Pancreas (tissue), 10 donors: ENCODE results near the gene HRH1. TPM values are rescaled to one million over a fixed set of nuclear protein-coding genes. Genes with fewer than 3 reads are reported as not detected.

Source experiments
- ATAC-seq, 4 donors: fragments of 200-7000 bp; cut with Tn5 transposase; one replicate each; pipeline versions ENCODE4 v1.8.0 to v1.9.1; 2020; ENCODE audit warnings: mild to moderate bottlenecking in 4 of 4, moderate library complexity in 4 of 4
- DNase-seq, 6 donors: peaks; one replicate each; pipeline ENCODE4 v3.0.0-alpha.2; 2020
- FAIRE-seq: peaks from 2 replicates; lab custom pipeline; 2012; peaks lifted over from hg19 to GRCh38; lab: Jason Lieb, UNC
- H3K27ac ChIP-seq, 4 donors: fragments of 200-600 bp; sonication (generic); 1 replicate in 3 of 4; 2 replicates in 1 of 4; pipeline versions ENCODE4 v1.5.0 to v1.8.0; 2020
- H3K27me3 ChIP-seq, 4 donors: fragments of 200-600 bp; one replicate each; pipeline ENCODE4 v1.8.0; 2021
- H3K36me3 ChIP-seq, 3 donors: fragments of 200-600 bp; sonication (generic) in 1 of 3; one replicate each; pipeline versions ENCODE4 v1.5.0 to v1.8.0; 2020 to 2021
- H3K4me1 ChIP-seq, 3 donors: fragments of 200-600 bp; one replicate each; pipeline ENCODE4 v1.8.0; 2021
- H3K4me3 ChIP-seq, 4 donors: fragments of 200-600 bp; sonication (generic) in 2 of 4; one replicate each; pipeline versions ENCODE4 v1.5.0 to v1.8.0; 2020 to 2021
- H3K9me3 ChIP-seq, 4 donors: fragments of 200-600 bp; one replicate each; pipeline ENCODE4 v1.8.0; 2021
- CTCF ChIP-seq, 4 donors: fragments of 200-600 bp; sonication (generic) in 3 of 4; IDR thresholded peaks; one replicate each; pipeline versions ENCODE4 v1.5.0 to v1.8.0; 2021; ENCODE audit warnings: antibody characterized with exemption in 4 of 4
- WGBS, 2 donors: extraction: QIAGEN DNeasy Blood & Tissue Kit; methylation state at CpG; one replicate each; pipeline ENCODE4 v1.1.7; 2013; 5-methylcytosine and 5-hydroxymethylcytosine counted together
- intact Hi-C, 3 donors: fragments of 100-400 bp; cut with DNase I; formaldehyde crosslinking; loops; one replicate each; pipeline versions ENCODE4 v1.11.1 to v1.14.2; 2022
- polyA plus RNA-seq, 2 donors: library from polyadenylated mRNA; stranded (reverse); fragments of 200-250 nt; gene quantifications; one replicate each; pipeline ENCODE4 v1.2.3, GENCODE V29; 2013
- total RNA-seq, 6 donors: library from RNA; stranded (reverse); fragmentation: NEBNext Ultra II Directional in 4 of 6; extraction: Animal tissue kit (Norgen Biotek cat#: 25700) in 4 of 6; gene quantifications; one replicate each; pipeline versions ENCODE4 v1.2.1 to v1.2.4, GENCODE V29; 2021 to 2023
- donor health status: healthy with polysubstance abuse.
- donor health status: DM: no; HTN: no; CAD: no; lungs with moderate emphysema.
- donor health status: DM: no; HTN: no; CAD: no.
- donor health status: control.
- donor health status: control.
- donor health status: Bipolar disorder and iron deficiency.
- donor health status: DM: yes; HTN: yes; CAD: no.
- donor health status: DM: no; HTN: no; CAD: no.
- donor health status: DM: no; HTN: no; CAD: no.
- donor health status: DM: yes; HTN: yes; CAD: no.

Gene HRH1
- total and polyA plus RNA-seq, 8 donors, result 0.16 to 1.3 (median 0.25) TPM

DNA sequence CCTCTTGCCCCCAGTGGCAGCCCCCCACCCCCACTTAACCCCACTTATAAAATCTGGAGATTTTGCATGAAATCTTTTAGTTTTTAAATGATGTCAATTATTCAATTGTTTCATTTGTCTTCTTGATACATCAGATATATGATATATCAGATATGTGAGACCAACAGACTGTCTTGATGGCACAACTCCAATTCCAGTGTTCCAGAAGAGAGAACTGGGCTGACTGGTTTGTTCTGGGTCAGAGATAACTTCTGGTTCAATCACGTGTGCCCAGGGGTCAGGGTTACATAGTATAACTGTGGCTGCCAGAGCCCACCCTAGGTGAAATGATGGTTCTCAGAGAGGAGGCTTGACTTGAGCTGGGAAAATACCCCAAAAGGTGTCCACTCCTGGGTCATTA lies 85.5 kb downstream of the HRH1 start:
- no peaks in the 10 kb centered on the region for H3K27me3 ChIP-seq
- no peak for TF ChIP-seq CTCF (IDR thresholded peaks at IDR 0.05)
- no peak overlapping the region for H3K4me3 ChIP-seq
- 12% methylated on average over 1 of the region's 1 CpG for WGBS, 2 donors
- FAIRE-seq (no peak), DNase-seq (no peak), ATAC-seq (no peak)
- intact Hi-C loops, result no loop called here
- H3K4me1 ChIP-seq, result no peaks in the 10 kb centered on the region
- no peak overlapping the region for H3K27ac ChIP-seq
- no peaks in the 10 kb centered on the region for H3K36me3 ChIP-seq
- no peaks in the 10 kb centered on the region for H3K9me3 ChIP-seq

- H3K36me3 ChIP-seq, result no peaks in the 10 kb centered on the region
- no peak for TF ChIP-seq CTCF (IDR thresholded peaks at IDR 0.05)
- H3K27me3 ChIP-seq, result no peaks in the 10 kb centered on the region
- H3K27ac ChIP-seq, result no peak overlapping the region
- no peaks in the 10 kb centered on the region for H3K4me1 ChIP-seq
- ATAC-seq, result no peak
- 88 to 100% methylated on average over 1 of the region's 1 CpG for WGBS, 2 donors
- intact Hi-C loops, result no loop called here
- DNase-seq, result no peak
- H3K4me3 ChIP-seq, result no peak overlapping the region
- no peaks in the 10 kb centered on the region for H3K9me3 ChIP-seq
- FAIRE-seq, result no peak
Observed at GRCh38 chr3:11240496-11240895, 86.2 kb downstream of the HRH1 start.

DNA sequence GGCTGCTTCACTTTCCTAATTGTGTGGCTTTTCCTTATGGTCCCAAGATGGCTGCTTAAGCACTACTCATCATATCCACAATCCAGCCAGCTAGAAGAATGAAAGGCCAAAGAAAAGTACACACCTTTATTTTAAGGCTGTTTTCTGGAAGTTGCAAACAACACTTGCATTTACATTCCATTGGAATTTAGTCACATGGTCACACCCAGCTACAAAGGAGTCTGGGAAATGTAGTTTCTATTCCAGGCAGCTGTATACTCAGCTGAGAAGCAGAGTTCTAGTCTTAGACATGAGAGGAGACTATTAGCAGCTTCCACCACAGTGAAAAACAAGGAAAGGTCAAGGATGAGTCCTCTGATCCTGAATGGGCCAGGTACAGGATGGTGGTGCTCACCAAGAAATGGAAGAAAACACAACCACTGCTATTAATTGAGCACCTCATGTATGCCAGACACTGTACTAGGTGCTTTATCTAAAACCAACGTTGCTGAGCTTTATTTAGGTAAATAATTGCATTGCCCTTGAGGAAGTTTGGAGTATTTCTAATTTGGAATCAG lies 89.9 kb downstream of the HRH1 start:
- no peaks in the 10 kb centered on the region for H3K4me1 ChIP-seq
- no peak for FAIRE-seq
- TF ChIP-seq CTCF (IDR thresholded peaks at IDR 0.05), result no peak
- H3K27ac ChIP-seq, result no peak overlapping the region
- H3K36me3 ChIP-seq, result no peaks in the 10 kb centered on the region
- no peak overlapping the region for H3K4me3 ChIP-seq
- no peaks in the 10 kb centered on the region for H3K9me3 ChIP-seq
- no peaks in the 10 kb centered on the region for H3K27me3 ChIP-seq
- intact Hi-C loops, result no loop called here
- WGBS, 2 donors, result 32 to 33% methylated on average over 1 of the region's 1 CpG
- no peak for DNase-seq
- no peak for ATAC-seq

DNA sequence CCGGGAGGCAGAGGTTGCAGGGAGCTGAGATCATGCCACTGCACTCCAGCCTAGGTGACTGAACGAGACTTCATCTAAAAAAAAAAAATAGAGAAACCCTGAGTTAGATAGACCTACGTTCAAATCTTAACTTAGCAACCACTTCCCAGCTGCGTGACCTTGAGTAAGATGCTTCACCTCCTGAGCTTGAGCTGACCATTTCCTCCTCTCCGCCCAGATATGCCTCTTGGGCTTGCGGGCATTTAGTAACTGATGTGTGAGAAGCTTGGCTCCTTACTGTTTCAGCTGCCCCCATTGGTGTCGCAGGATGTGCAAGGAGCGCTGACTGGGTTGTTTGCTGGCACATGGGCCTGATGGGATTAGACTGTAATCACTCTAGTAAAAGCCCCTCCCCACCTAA lies 91.0 kb downstream of the HRH1 start:
- ATAC-seq, result no peak
- no peak for FAIRE-seq
- DNase-seq, result no peak
- H3K36me3 ChIP-seq, result no peaks in the 10 kb centered on the region
- H3K4me3 ChIP-seq, result no peak overlapping the region
- WGBS, 2 donors, result 76 to 83% methylated on average over 8 of the region's 8 CpGs
- no peaks in the 10 kb centered on the region for H3K9me3 ChIP-seq
- intact Hi-C loops, result no loop called here
- no peak for TF ChIP-seq CTCF (IDR thresholded peaks at IDR 0.05)
- no peaks in the 10 kb centered on the region for H3K27me3 ChIP-seq
- H3K27ac ChIP-seq, result no peak overlapping the region
- no peaks in the 10 kb centered on the region for H3K4me1 ChIP-seq

DNA sequence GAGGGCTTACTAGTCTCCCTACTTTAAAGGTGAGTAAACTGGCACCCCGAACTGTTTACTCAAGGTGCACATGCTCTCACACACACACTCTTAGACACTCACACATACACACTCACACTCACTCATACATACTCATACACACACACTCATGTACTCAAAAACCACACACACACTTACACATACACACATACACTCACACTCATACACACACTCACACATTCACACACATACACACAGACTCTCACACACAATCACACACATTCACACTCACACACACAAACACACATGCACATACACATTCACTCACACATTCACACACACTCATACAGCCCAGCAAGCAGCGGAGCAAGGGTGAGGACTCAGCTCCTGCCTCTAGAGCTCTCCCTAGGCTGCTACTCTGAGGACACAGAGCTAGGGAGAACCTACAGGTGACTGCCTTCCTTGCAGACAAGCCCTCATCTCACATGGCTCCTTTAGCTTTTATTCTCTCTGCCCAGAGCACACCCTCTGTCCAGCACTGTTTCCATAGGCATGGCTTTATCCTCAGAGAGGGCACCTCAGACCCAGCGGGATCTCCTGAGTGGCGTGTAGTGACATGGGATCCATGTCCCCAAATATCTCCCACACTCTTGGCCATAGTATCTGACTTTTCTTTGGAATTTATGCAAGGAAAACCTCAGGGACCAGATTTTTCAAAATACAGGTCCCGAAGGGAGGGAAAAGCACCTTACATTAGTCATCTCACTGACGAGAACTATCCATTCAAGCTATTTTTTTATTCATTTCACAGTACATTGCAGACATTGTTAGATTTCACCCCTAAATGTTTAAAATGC lies 91.8 kb downstream of the HRH1 start:
- DNase-seq, result no peak
- H3K36me3 ChIP-seq, result no peaks in the 10 kb centered on the region
- intact Hi-C loops, result no loop called here
- no peak overlapping the region for H3K27ac ChIP-seq
- no peaks in the 10 kb centered on the region for H3K27me3 ChIP-seq
- no peaks in the 10 kb centered on the region for H3K9me3 ChIP-seq
- no peak for ATAC-seq
- no peak for FAIRE-seq
- no peak overlapping the region for H3K4me3 ChIP-seq
- WGBS, 2 donors, result 73 to 75% methylated on average over 6 of the region's 6 CpGs
- H3K4me1 ChIP-seq, result no peaks in the 10 kb centered on the region
- TF ChIP-seq CTCF (IDR thresholded peaks at IDR 0.05), result no peak
